Neural cell (in vitro differentiated cells): Measurements from ENCODE around the gene ILDR2. TPM values are rescaled to one million over a fixed set of nuclear protein-coding genes. Genes with fewer than 3 reads are reported as not detected.
"Not testable (repeated sequence)": the region's sequence is repeated elsewhere in the genome, so short reads cannot be mapped to it uniquely, and the experiment has no call there.

Experiments used
- H2AFZ ChIP-seq: fragments of 200-600, 300-800 bp; sonication (generic), shearing (Covaris generic); 2 replicates; pipeline ENCODE4 v1.6.0; 2014; ENCODE audit warnings: low read depth, mild to moderate bottlenecking, antibody characterized with exemption, low read length, moderate library complexity
- H3F3A ChIP-seq: fragments of 200-600 bp; shearing (Covaris generic); 2 replicates; pipeline ENCODE4 v1.6.1; 2016; ENCODE audit warnings: mild to moderate bottlenecking, moderate library complexity, mixed read lengths, antibody characterized with exemption, low read length; ENCODE audit not compliant: insufficient read depth, poor library complexity, severe bottlenecking
- H3K27ac ChIP-seq: fragments of 200-600, 300-800 bp; sonication (generic), shearing (Covaris generic); 2 replicates; pipeline ENCODE4 v1.5.1; 2014; ENCODE audit warnings: mild to moderate bottlenecking, low read length, moderate library complexity
- H3K27me3 ChIP-seq: fragments of 300-800, 200-600 bp; sonication (generic), shearing (Covaris generic); 2 replicates; pipeline ENCODE4 v1.6.0; 2014; ENCODE audit warnings: mild to moderate bottlenecking, low read depth, low read length, moderate library complexity; ENCODE audit not compliant: insufficient read depth
- H3K36me3 ChIP-seq: fragments of 300-800, 200-600 bp; sonication (generic), shearing (Covaris generic); 2 replicates; pipeline ENCODE4 v1.5.1; 2014; ENCODE audit warnings: mild to moderate bottlenecking, antibody characterized with exemption, low read length, moderate library complexity; ENCODE audit not compliant: insufficient read depth
- H3K4me2 ChIP-seq: fragments of 300-800, 200-600 bp; sonication (generic), shearing (Covaris generic); 2 replicates; pipeline ENCODE4 v1.6.0; 2014; ENCODE audit warnings: mild to moderate bottlenecking, low read length
- H3K4me3 ChIP-seq: fragments of 300-800, 200-600 bp; sonication (generic), shearing (Covaris generic); 2 replicates; pipeline ENCODE4 v1.5.1; 2014; ENCODE audit warnings: mild to moderate bottlenecking, low read length, moderate library complexity
- H3K79me2 ChIP-seq: fragments of 200-600 bp; shearing (Covaris generic); replicated peaks from 2 replicates; pipeline ENCODE4 v1.6.0; 2014; ENCODE audit warnings: mild to moderate bottlenecking, low read length, moderate library complexity; ENCODE audit not compliant: insufficient read depth
- H3K9ac ChIP-seq: fragments of 300-800, 200-600 bp; sonication (generic), shearing (Covaris generic); 2 replicates; pipeline ENCODE4 v1.6.1; 2016; ENCODE audit warnings: mild to moderate bottlenecking, low read length, mixed read lengths
- H3K9me2 ChIP-seq: fragments of 200-600 bp; shearing (Covaris generic); 2 replicates; pipeline ENCODE4 v1.6.1; 2016; ENCODE audit warnings: mild to moderate bottlenecking, low read length, mixed read lengths; ENCODE audit not compliant: insufficient read depth
- H3K9me3 ChIP-seq: fragments of 200-600, 300-800 bp; sonication (generic), shearing (Covaris generic); 2 replicates; pipeline ENCODE4 v1.6.1; 2016; ENCODE audit warnings: mild to moderate bottlenecking, mixed run types, low read length, moderate library complexity, mixed read lengths
- H4K20me1 ChIP-seq: fragments of 200-600 bp; shearing (Covaris generic); 2 replicates; pipeline ENCODE4 v1.6.1; 2016; ENCODE audit warnings: mild to moderate bottlenecking, mixed run types; ENCODE audit not compliant: insufficient read depth
- CTCF ChIP-seq: fragments of 450-650 bp; IDR thresholded peaks from 2 replicates; pipeline ENCODE4 v1.5.1; 2014; ENCODE audit warnings: antibody characterized with exemption, mild to moderate bottlenecking, moderate library complexity; ENCODE audit not compliant: poor library complexity, severe bottlenecking
- EZH2 ChIP-seq: fragments of 200-600, 300-800 bp; shearing (Covaris generic), sonication (generic); IDR thresholded peaks from 2 replicates; pipeline ENCODE4 v1.6.1; 2014; ENCODE audit warnings: antibody characterized with exemption, low read length, borderline replicate concordance, mild to moderate bottlenecking; ENCODE audit not compliant: insufficient read depth, poor library complexity, severe bottlenecking
- MXI1 ChIP-seq: fragments of 450-650 bp; conservative IDR thresholded peaks from 2 replicates; pipeline ENCODE4 v1.6.1; 2014; ENCODE audit warnings: antibody characterized with exemption, mild to moderate bottlenecking; ENCODE audit not compliant: poor library complexity, severe bottlenecking
- RAD21 ChIP-seq: fragments of 450-650 bp; conservative IDR thresholded peaks from 2 replicates; pipeline ENCODE4 v1.6.1; 2014; ENCODE audit warnings: antibody characterized with exemption, mild to moderate bottlenecking, moderate library complexity
- SMC3 ChIP-seq: fragments of 450-650 bp; conservative IDR thresholded peaks from 2 replicates; pipeline ENCODE4 v1.6.1; 2014; ENCODE audit warnings: antibody characterized with exemption, mild to moderate bottlenecking, moderate library complexity; ENCODE audit not compliant: poor library complexity
- TAF1 ChIP-seq: IDR thresholded peaks from 2 replicates; pipeline ENCODE4 v1.6.1; 2012; ENCODE audit warnings: low read depth
- polyA plus RNA-seq: library from polyadenylated mRNA; depleted of rRNA; stranded (reverse); fragments of >200 nt; gene quantifications from 2 replicates; pipeline ENCODE4 v1.2.3, GENCODE V29; 2014
- TF ChIP-seq, protein P1 (sequence below): IDR thresholded peaks from 2 replicates; pipeline ENCODE4 v1.6.1; 2012; ENCODE audit warnings: borderline replicate concordance

ILDR2 gene
- polyA plus RNA-seq, 1 donor from 2014 or later = 6.8 TPM

GRCh38 chr1:166884040-166884642 is 91.2 kb downstream of the ILDR2 start:
- no peak overlapping the region for H3K4me2 ChIP-seq
- H3K9me2 ChIP-seq = no peaks in the 10 kb centered on the region
- H3K36me3 ChIP-seq = no peaks in the 10 kb centered on the region
- no peak overlapping the region for H3K9ac ChIP-seq
- H3K27ac ChIP-seq = no peak overlapping the region
- no peaks in the 10 kb centered on the region for H3K27me3 ChIP-seq
- no peak overlapping the region for H2AFZ ChIP-seq
- TF ChIP-seq SMC3 (peak; percentile 31), RAD21 (peak; percentile 37), MXI1 (no peak), CTCF (peak; percentile 38)
- no peak overlapping the region for H3K4me3 ChIP-seq
- no peaks in the 10 kb centered on the region for H3F3A ChIP-seq
- no peaks in the 10 kb centered on the region for H3K9me3 ChIP-seq
- H4K20me1 ChIP-seq = no peaks in the 10 kb centered on the region
- H3K79me2 ChIP-seq = no peaks in the 10 kb centered on the region

DNA sequence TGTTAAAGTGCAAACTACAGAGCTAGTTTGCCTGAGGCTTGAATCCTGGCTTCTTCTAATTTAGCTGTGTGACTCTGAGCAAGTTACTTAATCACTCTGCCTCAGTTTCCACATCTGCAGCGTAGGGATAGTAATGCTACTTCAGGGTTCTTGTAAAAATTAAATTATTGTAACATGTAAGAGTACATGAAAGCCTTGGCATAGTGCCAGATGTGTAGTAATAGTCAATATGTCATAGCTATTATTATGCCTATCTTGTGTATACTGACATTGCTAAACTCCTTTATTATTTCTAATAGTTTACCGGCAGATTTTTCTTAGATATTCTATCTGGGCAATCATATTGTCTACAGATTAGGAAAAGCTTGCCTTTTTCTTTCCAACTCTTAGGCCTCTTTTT is 92.4 kb downstream of the ILDR2 start:
- no peaks in the 10 kb centered on the region for H3K79me2 ChIP-seq
- no peak overlapping the region for H3K9ac ChIP-seq
- no peaks in the 10 kb centered on the region for H3K9me3 ChIP-seq
- no peak overlapping the region for H3K4me2 ChIP-seq
- no peaks in the 10 kb centered on the region for H4K20me1 ChIP-seq
- H3K36me3 ChIP-seq = no peaks in the 10 kb centered on the region
- H3K27ac ChIP-seq = no peak overlapping the region
- no peak overlapping the region for H3K4me3 ChIP-seq
- H3F3A ChIP-seq = no peaks in the 10 kb centered on the region
- no peaks in the 10 kb centered on the region for H3K27me3 ChIP-seq
- H2AFZ ChIP-seq = no peak overlapping the region
- no peaks in the 10 kb centered on the region for H3K9me2 ChIP-seq
- TF ChIP-seq TAF1 (no peak), EZH2 (no peak)

- not testable (repeated sequence) for H3K27ac ChIP-seq, H3K36me3 ChIP-seq, H2AFZ ChIP-seq, H3K27me3 ChIP-seq, H3K9me3 ChIP-seq, H3K4me3 ChIP-seq, H3K4me2 ChIP-seq, H3K9me2 ChIP-seq, H3K9ac ChIP-seq, H3F3A ChIP-seq, H4K20me1 ChIP-seq
- H3K79me2 ChIP-seq = peaks cover 24% of the 10 kb centered on the region
Observed at GRCh38 chr1:166878173-166878917, 97.0 kb downstream of the ILDR2 start.

GRCh38 chr1:166876540-166876838 is 98.9 kb downstream of the ILDR2 start:
- Histone ChIP-seq H4K20me1 (no peaks in the 10 kb centered on the region), H3K27me3 (no peaks in the 10 kb centered on the region), H3K27ac (peak overlapping the region; percentile 27)

More at GRCh38 chr1:166876540-166876838, 98.9 kb downstream of the ILDR2 start:
- Histone ChIP-seq H3K9me3 (no peaks in the 10 kb centered on the region), H3F3A (no peaks in the 10 kb centered on the region), H2AFZ (peak overlapping the region; percentile 3), H3K4me3 (peak overlapping the region; percentile 90), H3K4me2 (peak overlapping the region; percentile 57), H3K9ac (peak overlapping the region; percentile 81), H3K9me2 (no peaks in the 10 kb centered on the region), H3K36me3 (no peaks in the 10 kb centered on the region), H3K79me2 (peaks cover 31% of the 10 kb centered on the region)
- peak; percentile 29 for TF ChIP-seq CTCF
- TF ChIP-seq TAF1 = no peak
- TF ChIP-seq, protein P1, sequence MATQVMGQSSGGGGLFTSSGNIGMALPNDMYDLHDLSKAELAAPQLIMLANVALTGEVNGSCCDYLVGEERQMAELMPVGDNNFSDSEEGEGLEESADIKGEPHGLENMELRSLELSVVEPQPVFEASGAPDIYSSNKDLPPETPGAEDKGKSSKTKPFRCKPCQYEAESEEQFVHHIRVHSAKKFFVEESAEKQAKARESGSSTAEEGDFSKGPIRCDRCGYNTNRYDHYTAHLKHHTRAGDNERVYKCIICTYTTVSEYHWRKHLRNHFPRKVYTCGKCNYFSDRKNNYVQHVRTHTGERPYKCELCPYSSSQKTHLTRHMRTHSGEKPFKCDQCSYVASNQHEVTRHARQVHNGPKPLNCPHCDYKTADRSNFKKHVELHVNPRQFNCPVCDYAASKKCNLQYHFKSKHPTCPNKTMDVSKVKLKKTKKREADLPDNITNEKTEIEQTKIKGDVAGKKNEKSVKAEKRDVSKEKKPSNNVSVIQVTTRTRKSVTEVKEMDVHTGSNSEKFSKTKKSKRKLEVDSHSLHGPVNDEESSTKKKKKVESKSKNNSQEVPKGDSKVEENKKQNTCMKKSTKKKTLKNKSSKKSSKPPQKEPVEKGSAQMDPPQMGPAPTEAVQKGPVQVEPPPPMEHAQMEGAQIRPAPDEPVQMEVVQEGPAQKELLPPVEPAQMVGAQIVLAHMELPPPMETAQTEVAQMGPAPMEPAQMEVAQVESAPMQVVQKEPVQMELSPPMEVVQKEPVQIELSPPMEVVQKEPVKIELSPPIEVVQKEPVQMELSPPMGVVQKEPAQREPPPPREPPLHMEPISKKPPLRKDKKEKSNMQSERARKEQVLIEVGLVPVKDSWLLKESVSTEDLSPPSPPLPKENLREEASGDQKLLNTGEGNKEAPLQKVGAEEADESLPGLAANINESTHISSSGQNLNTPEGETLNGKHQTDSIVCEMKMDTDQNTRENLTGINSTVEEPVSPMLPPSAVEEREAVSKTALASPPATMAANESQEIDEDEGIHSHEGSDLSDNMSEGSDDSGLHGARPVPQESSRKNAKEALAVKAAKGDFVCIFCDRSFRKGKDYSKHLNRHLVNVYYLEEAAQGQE = no peak
- TF ChIP-seq SMC3 = peak; percentile 1
